Spleen (tissue), 7 donors: ENCODE results near the gene KIAA1586.
"Not testable (repeated sequence)": the region's sequence is repeated elsewhere in the genome, so short reads cannot be mapped to it uniquely, and the experiment has no call there.

Experiments
- POLR2A ChIP-seq, 3 donors: fragments of 450-650 bp; IDR thresholded peaks; one replicate each; pipeline ENCODE4 v1.5.1; 2017; ENCODE audit warnings: antibody characterized with exemption in 3 of 3, mild to moderate bottlenecking in 1 of 3
- TF ChIP-seq, protein P1 (sequence below), 11 experiments: fragments of 200-600 bp in 7 of 11; fragments of 450-650 bp in 4 of 11; sonication (generic) in 4 of 11; IDR thresholded peaks in 8 of 11; conservative IDR thresholded peaks in 3 of 11; 1 replicate in 7 of 11; 2 replicates in 4 of 11; pipeline versions ENCODE4 v1.4.0 to v1.8.0; 2016 to 2021; ENCODE audit warnings: antibody characterized with exemption in 11 of 11, inconsistent platforms in 4 of 11, mild to moderate bottlenecking in 1 of 11
- donor health status: DM: no; HTN: no; CAD: no; lungs with moderate emphysema.
- donor health status: DM: no; HTN: no; CAD: no.
- donor health status: DM: no; HTN: no; CAD: no.

DNA sequence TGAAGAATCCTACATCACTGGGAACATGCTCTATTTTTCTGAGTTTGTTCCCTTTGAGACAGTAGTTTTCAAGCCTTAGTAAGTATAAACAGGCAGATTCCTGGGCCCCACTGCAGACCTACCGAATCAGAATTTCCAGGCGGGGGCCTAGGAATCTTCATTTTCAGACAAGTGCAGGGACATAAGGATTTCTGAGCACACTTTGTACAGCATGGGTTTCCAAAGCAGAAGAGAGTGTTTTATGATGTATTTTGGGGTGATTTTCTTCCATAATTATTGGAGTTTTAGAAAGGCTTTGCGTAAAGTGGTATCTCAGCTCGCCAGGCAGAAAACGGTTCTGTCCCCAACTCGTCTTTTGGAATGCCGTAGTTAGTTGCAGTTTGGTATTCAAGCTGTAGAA lies 44.9 kb downstream of the KIAA1586 start:
- TF ChIP-seq POLR2A (IDR thresholded peaks at IDR 0.05) = not testable (repeated sequence)
- TF ChIP-seq, protein P1, sequence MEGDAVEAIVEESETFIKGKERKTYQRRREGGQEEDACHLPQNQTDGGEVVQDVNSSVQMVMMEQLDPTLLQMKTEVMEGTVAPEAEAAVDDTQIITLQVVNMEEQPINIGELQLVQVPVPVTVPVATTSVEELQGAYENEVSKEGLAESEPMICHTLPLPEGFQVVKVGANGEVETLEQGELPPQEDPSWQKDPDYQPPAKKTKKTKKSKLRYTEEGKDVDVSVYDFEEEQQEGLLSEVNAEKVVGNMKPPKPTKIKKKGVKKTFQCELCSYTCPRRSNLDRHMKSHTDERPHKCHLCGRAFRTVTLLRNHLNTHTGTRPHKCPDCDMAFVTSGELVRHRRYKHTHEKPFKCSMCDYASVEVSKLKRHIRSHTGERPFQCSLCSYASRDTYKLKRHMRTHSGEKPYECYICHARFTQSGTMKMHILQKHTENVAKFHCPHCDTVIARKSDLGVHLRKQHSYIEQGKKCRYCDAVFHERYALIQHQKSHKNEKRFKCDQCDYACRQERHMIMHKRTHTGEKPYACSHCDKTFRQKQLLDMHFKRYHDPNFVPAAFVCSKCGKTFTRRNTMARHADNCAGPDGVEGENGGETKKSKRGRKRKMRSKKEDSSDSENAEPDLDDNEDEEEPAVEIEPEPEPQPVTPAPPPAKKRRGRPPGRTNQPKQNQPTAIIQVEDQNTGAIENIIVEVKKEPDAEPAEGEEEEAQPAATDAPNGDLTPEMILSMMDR (IDR thresholded peaks at IDR 0.05 in 8 of 11, conservative IDR thresholded peaks at IDR 0.05 in 3 of 11) = not testable (repeated sequence)
